Kidney (tissue), 14 donors: ENCODE data around the gene LIMS2. TPM values are rescaled to one million over a fixed set of nuclear protein-coding genes. Genes with fewer than 3 reads are reported as not detected.
A peak's percentile ranks its signal among the peaks of the same experiment; 100 is the strongest.

ENCODE experiments used
- DNase-seq, 5 donors: peaks; one replicate each; pipeline ENCODE4 v3.0.0-alpha.2; 2013 to 2020
- FAIRE-seq: peaks from 2 replicates; lab custom pipeline; 2012; peaks lifted over from hg19 to GRCh38; lab: Jason Lieb, UNC
- H3K27ac ChIP-seq, 2 donors: one replicate each; pipeline ENCODE4 v1.7.0; 2013; ENCODE audit warnings: low read depth in 2 of 2, low read length in 2 of 2, inconsistent platforms in 1 of 2
- H3K27me3 ChIP-seq: one replicate; pipeline ENCODE4 v1.7.1; 2013; ENCODE audit warnings: low read length, inconsistent platforms; ENCODE audit not compliant: control insufficient read depth, insufficient read depth
- H3K36me3 ChIP-seq, 3 donors: one replicate each; pipeline versions ENCODE4 v1.7.0 to v1.7.1; 2013; ENCODE audit warnings: low read length in 3 of 3, control low read depth in 1 of 3, inconsistent platforms in 1 of 3; ENCODE audit not compliant: insufficient read depth in 3 of 3, control insufficient read depth in 2 of 3
- H3K4me1 ChIP-seq, 3 donors: one replicate each; pipeline versions ENCODE4 v1.7.0 to v1.7.1; 2013; ENCODE audit warnings: low read length in 3 of 3, inconsistent platforms in 1 of 3, low read depth in 1 of 3; ENCODE audit not compliant: control insufficient read depth in 2 of 3, insufficient read depth in 2 of 3
- H3K4me3 ChIP-seq, 3 donors: one replicate each; pipeline versions ENCODE4 v1.7.0 to v1.8.1; 2013; ENCODE audit warnings: low read length in 3 of 3, control low read depth in 1 of 3, inconsistent platforms in 1 of 3
- H3K9ac ChIP-seq, 3 donors: one replicate each; pipeline versions ENCODE4 v1.7.0 to v1.7.1; 2013; ENCODE audit warnings: low read length in 3 of 3, control low read depth in 1 of 3, inconsistent platforms in 1 of 3
- H3K9me3 ChIP-seq, 3 donors: one replicate each; pipeline versions ENCODE4 v1.7.0 to v1.7.1; 2013; ENCODE audit warnings: low read length in 3 of 3, control low read depth in 1 of 3, inconsistent platforms in 1 of 3; ENCODE audit not compliant: control insufficient read depth in 2 of 3, insufficient read depth in 1 of 3
- intact Hi-C: fragments of 100-400 bp; cut with DNase I; formaldehyde crosslinking; loops from one replicate; pipeline ENCODE4 v1.11.1; 2022
- polyA plus RNA-seq: library from polyadenylated mRNA; stranded (reverse); fragments of 350-450 nt; fragmentation: Illumina TruSeq; extraction: RNeasy Lipid Tissue Mini Kit (QIAGEN cat#74804); gene quantifications from one replicate; pipeline ENCODE4 v1.2.3, GENCODE V29; 2014; ENCODE audit warnings: low read depth, low replicate concordance; ENCODE audit not compliant: insufficient read depth
- total RNA-seq: library from RNA; stranded (reverse); fragmentation: NEBNext Ultra II Directional; extraction: Animal tissue kit (Norgen Biotek cat#: 25700); gene quantifications from one replicate; pipeline ENCODE4 v1.2.1, GENCODE V29; 2021
- TF ChIP-seq, protein P1 (sequence below): IDR thresholded peaks from 3 replicates; pipeline ENCODE4 v1.5.1; 2012; ENCODE audit warnings: mild to moderate bottlenecking, moderate library complexity, borderline replicate concordance; ENCODE audit not compliant: insufficient read depth; ENCODE audit errors: extremely low read depth
- donor health status: control.
- donor health status: control.
- donor health status: control.
- donor health status: control.
- donor health status: control.
- donor health status: DM: yes; HTN: yes; CAD: no.
- donor health status: Normal renal cell carcinoma (clear cell type).

Gene LIMS2
- total and polyA plus RNA-seq, 2 donors from 2014 or later, result 101 to 107 TPM

DNA sequence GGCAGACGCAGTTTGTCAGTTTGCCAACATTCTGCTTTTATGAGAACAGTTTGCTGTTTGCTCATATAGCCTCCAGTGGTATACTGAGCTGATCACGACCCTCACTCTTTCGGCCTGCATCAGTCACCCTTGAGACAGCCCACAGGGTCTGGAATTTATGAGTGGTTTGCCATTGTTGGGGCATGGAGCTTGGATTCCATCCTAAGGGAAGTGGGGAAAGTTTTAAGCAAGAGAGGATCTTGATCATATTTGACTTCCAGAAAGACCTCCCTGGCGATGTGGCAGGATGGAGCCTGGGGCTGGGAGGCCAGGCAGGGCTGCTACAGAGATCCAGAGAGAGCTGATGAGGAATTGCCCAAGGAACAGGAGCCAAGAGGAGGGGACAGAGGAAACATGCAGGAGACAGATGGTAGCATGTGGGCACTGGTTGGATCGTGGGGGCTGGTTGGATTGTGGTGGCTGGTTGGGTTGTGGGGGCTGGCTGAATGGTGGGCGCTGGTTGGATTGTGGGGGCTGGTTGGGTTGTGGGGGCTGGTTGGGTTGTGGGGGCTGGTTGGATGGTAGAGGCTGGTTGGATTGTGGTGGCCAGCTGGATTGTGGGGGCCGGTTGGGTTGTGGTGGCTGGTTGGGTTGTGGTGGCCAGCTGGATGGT, 56.7 kb downstream of the LIMS2 start:
- TF ChIP-seq, protein P1, sequence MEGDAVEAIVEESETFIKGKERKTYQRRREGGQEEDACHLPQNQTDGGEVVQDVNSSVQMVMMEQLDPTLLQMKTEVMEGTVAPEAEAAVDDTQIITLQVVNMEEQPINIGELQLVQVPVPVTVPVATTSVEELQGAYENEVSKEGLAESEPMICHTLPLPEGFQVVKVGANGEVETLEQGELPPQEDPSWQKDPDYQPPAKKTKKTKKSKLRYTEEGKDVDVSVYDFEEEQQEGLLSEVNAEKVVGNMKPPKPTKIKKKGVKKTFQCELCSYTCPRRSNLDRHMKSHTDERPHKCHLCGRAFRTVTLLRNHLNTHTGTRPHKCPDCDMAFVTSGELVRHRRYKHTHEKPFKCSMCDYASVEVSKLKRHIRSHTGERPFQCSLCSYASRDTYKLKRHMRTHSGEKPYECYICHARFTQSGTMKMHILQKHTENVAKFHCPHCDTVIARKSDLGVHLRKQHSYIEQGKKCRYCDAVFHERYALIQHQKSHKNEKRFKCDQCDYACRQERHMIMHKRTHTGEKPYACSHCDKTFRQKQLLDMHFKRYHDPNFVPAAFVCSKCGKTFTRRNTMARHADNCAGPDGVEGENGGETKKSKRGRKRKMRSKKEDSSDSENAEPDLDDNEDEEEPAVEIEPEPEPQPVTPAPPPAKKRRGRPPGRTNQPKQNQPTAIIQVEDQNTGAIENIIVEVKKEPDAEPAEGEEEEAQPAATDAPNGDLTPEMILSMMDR, result no peak
- Histone ChIP-seq H3K36me3 (peaks cover 0 to 3% (median 0%) of the 10 kb centered on the region in 3 donors), H3K9me3 (peaks cover 0 to 2% (median 0%) of the 10 kb centered on the region in 3 donors), H3K27me3 (no peaks in the 10 kb centered on the region), H3K9ac (no peak overlapping the region), H3K4me1 (no peaks in the 10 kb centered on the region), H3K4me3 (no peak overlapping the region), H3K27ac (no peak overlapping the region)
- FAIRE-seq (no peak), DNase-seq (peak in 1 of 5 donors; percentile 18)
- intact Hi-C loops, result no loop called here

DNA sequence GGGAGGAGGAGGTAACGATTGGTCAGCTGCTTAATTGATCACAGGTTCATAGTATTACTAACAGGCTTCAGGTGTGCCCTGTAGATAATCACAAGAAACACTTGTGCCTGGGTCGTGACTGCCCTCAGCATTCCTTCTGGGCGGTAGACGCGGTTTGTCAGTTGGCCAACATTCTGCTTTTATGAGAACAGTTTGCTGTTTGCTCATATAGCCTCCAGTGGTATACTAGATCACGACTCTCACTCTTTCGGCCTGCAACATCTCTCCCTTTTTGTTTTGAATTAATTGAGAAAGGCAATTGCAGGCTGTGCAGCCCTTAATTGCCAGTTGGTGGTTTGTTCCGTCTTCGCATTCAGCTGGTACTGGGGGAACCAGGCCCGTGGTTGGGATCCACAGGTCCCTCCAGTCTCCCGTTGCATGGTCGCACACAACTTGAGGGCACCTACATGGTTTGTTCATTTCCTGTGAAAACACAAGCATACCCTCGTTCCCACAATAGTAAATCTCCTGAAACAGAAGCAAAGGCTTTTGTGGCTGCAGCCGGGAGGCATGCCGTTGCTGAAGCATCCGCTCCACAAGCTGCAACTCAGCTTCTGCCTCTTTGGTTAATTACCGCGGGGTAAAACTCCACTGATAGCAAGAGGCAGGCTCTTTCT, 59.7 kb downstream of the LIMS2 start:
- H3K36me3 ChIP-seq, result no peaks in the 10 kb centered on the region
- DNase-seq (no peak), FAIRE-seq (no peak)
- H3K9me3 ChIP-seq, result peaks cover 0 to 2% (median 0%) of the 10 kb centered on the region in 3 donors
- no peak overlapping the region for H3K4me3 ChIP-seq
- intact Hi-C loops, result no loop called here
- no peaks in the 10 kb centered on the region for H3K27me3 ChIP-seq
- no peak overlapping the region for H3K9ac ChIP-seq
- no peak overlapping the region for H3K27ac ChIP-seq
- no peaks in the 10 kb centered on the region for H3K4me1 ChIP-seq
- TF ChIP-seq, protein P1, result no peak

DNA sequence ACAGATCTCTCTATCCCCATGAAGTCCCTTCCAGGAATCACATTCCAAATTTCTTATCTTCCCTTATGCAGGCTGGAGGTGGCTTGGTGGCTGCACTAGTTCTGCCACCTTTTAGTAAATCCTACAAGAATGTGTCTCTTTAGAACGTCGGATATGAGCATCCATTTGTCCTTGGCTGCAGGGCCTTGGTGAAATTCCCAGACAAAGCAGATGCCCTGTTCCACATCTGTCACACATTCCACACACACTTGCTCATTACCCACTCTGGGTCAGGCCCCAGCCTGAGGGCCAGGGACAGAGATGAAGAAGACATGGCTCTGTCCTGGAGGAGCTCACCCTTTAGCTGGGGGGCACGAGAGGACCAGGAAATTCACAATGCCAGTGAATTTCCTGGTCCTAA, 60.6 kb downstream of the LIMS2 start:
- TF ChIP-seq, protein P1, result no peak
- no peak overlapping the region for H3K9ac ChIP-seq
- no peak overlapping the region for H3K27ac ChIP-seq
- no peaks in the 10 kb centered on the region for H3K4me1 ChIP-seq
- DNase-seq (no peak), FAIRE-seq (no peak)
- intact Hi-C loops, result no loop called here
- H3K27me3 ChIP-seq, result no peaks in the 10 kb centered on the region
- H3K36me3 ChIP-seq, result no peaks in the 10 kb centered on the region
- peaks cover 0 to 2% (median 0%) of the 10 kb centered on the region in 3 donors for H3K9me3 ChIP-seq
- H3K4me3 ChIP-seq, result no peak overlapping the region
